H9 (cell line): ENCODE results near the gene NRP1. TPM values are rescaled to one million over a fixed set of nuclear protein-coding genes. Genes with fewer than 3 reads are reported as not detected.

Experiments used
- DNase-seq: peaks from one replicate; pipeline ENCODE4 v3.0.0-alpha.2; 2017
- H2AFZ ChIP-seq: one replicate; pipeline ENCODE4 v1.6.1; 2013; ENCODE audit warnings: mild to moderate bottlenecking, low read length, control low read depth, moderate library complexity
- H2AK5ac ChIP-seq: 2 replicates; pipeline ENCODE4 v1.6.1; 2013; ENCODE audit warnings: low read length, control low read depth, mixed read lengths; ENCODE audit not compliant: insufficient read length
- H2BK120ac ChIP-seq: one replicate; pipeline ENCODE4 v1.6.1; 2013; ENCODE audit warnings: low read depth, mild to moderate bottlenecking, low read length, control low read depth, inconsistent platforms; ENCODE audit not compliant: poor library complexity, severe bottlenecking
- H2BK12ac ChIP-seq: 2 replicates; pipeline ENCODE4 v1.6.1; 2013; ENCODE audit warnings: low read length, control low read depth, mixed read lengths, low read depth; ENCODE audit not compliant: insufficient read length
- H2BK15ac ChIP-seq: 2 replicates; pipeline ENCODE4 v1.6.1; 2013; ENCODE audit warnings: low read depth, low read length, control low read depth
- H2BK20ac ChIP-seq: one replicate; pipeline ENCODE4 v1.6.1; 2013; ENCODE audit warnings: low read depth, mild to moderate bottlenecking, low read length, control low read depth, inconsistent platforms; ENCODE audit not compliant: poor library complexity, severe bottlenecking
- H2BK5ac ChIP-seq: 2 replicates; pipeline ENCODE4 v1.6.1; 2013; ENCODE audit warnings: low read length, control low read depth, mixed read lengths; ENCODE audit not compliant: insufficient read length
- H3K14ac ChIP-seq: 2 replicates; pipeline ENCODE4 v1.6.1; 2013; ENCODE audit warnings: low read length, control low read depth; ENCODE audit not compliant: insufficient read depth
- H3K18ac ChIP-seq: 2 replicates; pipeline ENCODE4 v1.6.1; 2013; ENCODE audit warnings: low read depth, mild to moderate bottlenecking, mixed read lengths, low read length, control low read depth; ENCODE audit not compliant: insufficient read length
- H3K23ac ChIP-seq: 2 replicates; pipeline ENCODE4 v1.6.1; 2013; ENCODE audit warnings: low read length, control low read depth, mixed read lengths, low read depth; ENCODE audit not compliant: insufficient read length
- H3K23me2 ChIP-seq: 2 replicates; pipeline ENCODE4 v1.6.1; 2013; ENCODE audit warnings: low read depth, mild to moderate bottlenecking, mixed read lengths, low read length, control low read depth; ENCODE audit not compliant: insufficient read length, poor library complexity, severe bottlenecking
- H3K27ac ChIP-seq: 2 replicates; pipeline ENCODE4 v1.5.1; 2013; ENCODE audit warnings: low read length, control low read depth, mixed read lengths, low read depth; ENCODE audit not compliant: insufficient read length
- H3K27me3 ChIP-seq: 2 replicates; pipeline ENCODE4 v1.6.1; 2013; ENCODE audit warnings: low read length, control low read depth, inconsistent platforms; ENCODE audit not compliant: insufficient read depth
- H3K4ac ChIP-seq: 2 replicates; pipeline ENCODE4 v1.6.1; 2013; ENCODE audit warnings: low read depth, mild to moderate bottlenecking, control low read depth, inconsistent platforms, low read length, moderate library complexity
- H3K4me1 ChIP-seq: 2 replicates; pipeline ENCODE4 v1.6.1; 2013; ENCODE audit warnings: low read length, control low read depth, inconsistent platforms; ENCODE audit not compliant: insufficient read depth
- H3K4me2 ChIP-seq: 2 replicates; pipeline ENCODE4 v1.6.1; 2013; ENCODE audit warnings: low read length, control low read depth, mixed read lengths; ENCODE audit not compliant: insufficient read length, insufficient read depth
- H3K56ac ChIP-seq: 2 replicates; pipeline ENCODE4 v1.6.1; 2013; ENCODE audit warnings: low read depth, mild to moderate bottlenecking, mixed read lengths, low read length, control low read depth; ENCODE audit not compliant: insufficient read length
- H3K79me1 ChIP-seq: 2 replicates; pipeline ENCODE4 v1.6.1; 2013; ENCODE audit warnings: low read depth, mild to moderate bottlenecking, moderate library complexity, low read length, control low read depth, inconsistent platforms; ENCODE audit not compliant: insufficient read depth, poor library complexity, severe bottlenecking
- H3K79me2 ChIP-seq: 2 replicates; pipeline ENCODE4 v1.6.1; 2013; ENCODE audit warnings: low read length, control low read depth, inconsistent platforms; ENCODE audit not compliant: insufficient read depth
- H3K9ac ChIP-seq: 2 replicates; pipeline ENCODE4 v1.6.1; 2013; ENCODE audit warnings: low read length, control low read depth, mixed read lengths; ENCODE audit not compliant: insufficient read length; ENCODE audit errors: extremely low read depth
- H3K9me3 ChIP-seq: one replicate; pipeline ENCODE4 v1.6.1; 2013; ENCODE audit warnings: low read depth, low read length, inconsistent platforms; ENCODE audit not compliant: control insufficient read depth
- H3T11ph ChIP-seq: one replicate; pipeline ENCODE4 v1.6.1; 2013; ENCODE audit warnings: mild to moderate bottlenecking, low read length, control low read depth, inconsistent platforms
- H4K20me1 ChIP-seq: one replicate; pipeline ENCODE4 v1.6.1; 2013; ENCODE audit not compliant: control insufficient read depth, insufficient read length, insufficient read depth
- H4K5ac ChIP-seq: 2 replicates; pipeline ENCODE4 v1.6.1; 2013; ENCODE audit warnings: low read depth, mild to moderate bottlenecking, mixed read lengths, low read length, control low read depth; ENCODE audit not compliant: insufficient read length
- H4K8ac ChIP-seq: replicated peaks from 2 replicates; pipeline ENCODE4 v1.6.1; 2013; ENCODE audit warnings: low read length, control low read depth, mixed read lengths, low read depth; ENCODE audit not compliant: insufficient read length
- H4K91ac ChIP-seq: 2 replicates; pipeline ENCODE4 v1.6.1; 2013; ENCODE audit warnings: low read depth, mild to moderate bottlenecking, moderate library complexity, mixed read lengths, low read length, control low read depth; ENCODE audit not compliant: insufficient read length
- H3K27ac Mint-ChIP-seq, 3 experiments: 2 replicates in 2 of 3; 3 replicates in 1 of 3; pipeline ENCODE4 v1.8.0; 2020 to 2021; ENCODE audit warnings: mixed read lengths in 3 of 3, mild to moderate bottlenecking in 1 of 3, moderate library complexity in 1 of 3
- H3K27me3 Mint-ChIP-seq: 2 replicates; pipeline ENCODE4 v1.8.0; 2021; ENCODE audit warnings: low read depth, mild to moderate bottlenecking, moderate library complexity, mixed read lengths
- H3K36me3 Mint-ChIP-seq, 3 experiments: 2 replicates in 2 of 3; 3 replicates in 1 of 3; pipeline ENCODE4 v1.8.0; 2020 to 2021; ENCODE audit warnings: low read depth in 3 of 3, mixed read lengths in 3 of 3; ENCODE audit not compliant: insufficient read depth in 1 of 3
- H3K4me1 Mint-ChIP-seq, 2 experiments: 2 replicates each; pipeline ENCODE4 v1.8.0; 2020; ENCODE audit warnings: mixed read lengths in 2 of 2
- H3K4me3 Mint-ChIP-seq, 2 experiments: 2 replicates in 1 of 2; 3 replicates in 1 of 2; pipeline ENCODE4 v1.8.0; 2020 to 2021; ENCODE audit warnings: mild to moderate bottlenecking in 2 of 2, mixed read lengths in 2 of 2, moderate library complexity in 1 of 2
- H3K9me3 Mint-ChIP-seq, 2 experiments: 2 replicates in 1 of 2; 3 replicates in 1 of 2; pipeline ENCODE4 v1.8.0; 2020; ENCODE audit warnings: mild to moderate bottlenecking in 2 of 2, mixed read lengths in 2 of 2, moderate library complexity in 1 of 2
- CTCF ChIP-seq: fragments of 200-600 bp; sonication (generic); conservative IDR thresholded peaks from 3 replicates; pipeline ENCODE4 v1.8.0; 2021; ENCODE audit warnings: antibody characterized with exemption, mild to moderate bottlenecking
- WGBS: extraction: QIAGEN DNeasy Blood & Tissue Kit; methylation state at CpG from one replicate; pipeline ENCODE4 v1.1.7; 2013; ENCODE audit warnings: missing lambda C conversion rate, low lambda C conversion rate, mixed read lengths; ENCODE audit not compliant: insufficient read length; ENCODE audit errors: extremely low coverage; 5-methylcytosine and 5-hydroxymethylcytosine counted together
- total RNA-seq: library from RNA; stranded (reverse); gene quantifications from 2 replicates; pipeline ENCODE4 v1.2.1, GENCODE V29; 2021

NRP1 gene
- total RNA-seq, 1 experiment from 2014 or later = 4.6 TPM

- Histone ChIP-seq H3K79me2 (no peaks in the 10 kb centered on the region), H3K27me3 (no peaks in the 10 kb centered on the region), H3K27ac (no peak overlapping the region), H2AK5ac (no peak overlapping the region), H3K18ac (no peak overlapping the region), H3K9ac (no peak overlapping the region), H2BK15ac (no peak overlapping the region), H3K79me1 (no peaks in the 10 kb centered on the region), H3K14ac (no peak overlapping the region), H4K8ac (no peak overlapping the region), H4K20me1 (no peaks in the 10 kb centered on the region), H3K4ac (no peak overlapping the region), H2BK20ac (no peak overlapping the region), H3K23ac (no peak overlapping the region), H2BK120ac (no peak overlapping the region), H3K4me1 (peaks cover 10% of the 10 kb centered on the region; the same call in 1 of the 2 replicates), H2AFZ (no peak overlapping the region), H2BK12ac (no peak overlapping the region), H3K56ac (no peak overlapping the region), H2BK5ac (no peak overlapping the region), H3K9me3 (no peaks in the 10 kb centered on the region), H3K4me2 (no peak overlapping the region), H3K23me2 (no peaks in the 10 kb centered on the region), H4K91ac (no peak overlapping the region), H3T11ph (no peak overlapping the region), H4K5ac (no peak overlapping the region)
- Mint-ChIP-seq H3K4me1 (peaks cover 19 to 25% of the 10 kb centered on the region in 2 experiments), H3K4me3 (no peak overlapping the region), H3K9me3 (no peaks in the 10 kb centered on the region), H3K27ac (no peak overlapping the region), H3K36me3 (no peaks in the 10 kb centered on the region), H3K27me3 (peaks cover 4% of the 10 kb centered on the region)
- WGBS = no CpG with 5 or more reads among the region's 8 CpGs
- TF ChIP-seq CTCF = no peak
- no peak for DNase-seq
These were observed 144.7 kb downstream of the NRP1 start for GRCh38 chr10:33189808-33190207.
